Measurements from ENCODE around the gene PSG7.
"Not testable (repeated sequence)": the region's sequence is repeated elsewhere in the genome, so short reads cannot be mapped to it uniquely, and the experiment has no call there.

PSG7 gene

DNA sequence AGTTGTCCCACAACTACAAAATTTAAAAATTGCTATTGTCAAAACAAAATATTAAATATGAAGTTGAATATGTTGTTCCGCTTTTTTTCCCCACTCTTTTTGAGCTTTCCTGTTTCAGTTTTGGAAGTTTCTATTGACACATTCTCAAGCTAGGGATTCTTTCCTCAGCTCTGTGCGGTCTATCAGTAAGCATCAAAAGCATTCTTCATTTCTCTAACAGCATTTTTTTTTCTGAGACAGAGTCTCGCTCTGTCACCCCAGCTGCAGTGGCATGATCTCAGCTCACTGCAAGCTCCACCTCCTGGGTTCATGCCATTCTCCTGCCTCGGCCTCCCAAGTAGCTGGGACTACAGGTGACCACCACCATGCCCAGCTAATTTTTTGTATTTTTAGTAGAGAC, 24.1 kb downstream of the PSG7 start:
- DNase-seq, result not testable (repeated sequence)

DNA sequence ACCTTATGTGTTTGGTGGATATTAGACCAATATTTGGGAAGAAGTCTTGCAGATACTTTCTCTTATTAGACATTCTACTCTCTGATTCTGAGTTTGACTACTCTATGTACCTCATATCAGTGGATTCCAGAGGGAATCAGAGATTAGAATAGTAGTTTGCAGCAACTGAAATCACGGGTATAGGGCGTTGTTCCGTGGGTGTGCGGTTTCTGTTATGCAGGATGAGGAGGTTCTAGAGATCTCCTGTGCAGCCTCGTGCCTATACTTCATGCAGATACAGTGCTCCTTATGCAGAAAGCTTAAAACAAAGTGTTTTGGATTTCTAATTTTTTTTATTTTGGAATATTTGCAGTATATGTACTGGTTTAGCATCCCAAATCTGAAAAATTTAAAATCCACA, 25.3 kb downstream of the PSG7 start:
- DNase-seq, result not testable (repeated sequence)

DNA sequence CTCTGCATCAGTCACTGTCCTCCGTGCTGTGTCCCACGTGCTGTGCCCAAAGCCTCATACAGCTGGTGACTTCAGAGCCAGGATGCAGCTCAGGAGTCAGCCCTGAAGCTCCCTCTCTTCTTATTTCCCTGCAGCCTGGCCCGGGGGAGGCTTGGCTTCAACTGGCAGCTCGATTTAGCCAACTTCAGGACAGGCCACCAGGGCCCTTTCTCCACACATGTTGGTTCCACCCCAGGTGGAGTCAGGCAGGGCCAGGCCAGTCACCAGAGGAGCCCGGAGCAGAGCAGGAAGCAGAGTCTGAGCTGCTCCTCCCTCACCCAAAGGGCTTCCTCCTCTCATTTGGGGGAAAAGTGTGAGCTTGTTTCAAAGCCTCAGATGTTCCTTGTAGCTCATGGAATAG, 30.8 kb downstream of the PSG7 start:
- DNase-seq, result not testable (repeated sequence)

DNA sequence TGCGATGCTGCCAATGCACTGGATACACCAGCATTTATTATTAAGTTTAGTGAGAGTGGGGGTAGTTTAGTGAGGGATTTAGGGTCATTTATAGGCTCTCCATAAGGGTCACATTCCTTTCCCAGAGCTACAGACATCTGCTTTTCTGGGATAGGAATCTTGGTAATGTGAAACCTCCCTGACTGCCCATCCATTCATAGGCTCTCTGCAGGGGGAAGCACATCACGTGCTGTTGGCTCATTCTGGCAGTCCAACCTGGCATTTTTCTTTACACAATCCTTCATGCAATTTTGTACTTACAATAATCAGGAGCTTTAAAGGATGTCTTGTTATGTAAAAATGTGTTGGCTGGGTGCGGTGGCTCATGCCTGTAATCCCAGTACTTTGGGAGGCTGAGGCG, 36.4 kb downstream of the PSG7 start:
- DNase-seq, result not testable (repeated sequence)

DNA sequence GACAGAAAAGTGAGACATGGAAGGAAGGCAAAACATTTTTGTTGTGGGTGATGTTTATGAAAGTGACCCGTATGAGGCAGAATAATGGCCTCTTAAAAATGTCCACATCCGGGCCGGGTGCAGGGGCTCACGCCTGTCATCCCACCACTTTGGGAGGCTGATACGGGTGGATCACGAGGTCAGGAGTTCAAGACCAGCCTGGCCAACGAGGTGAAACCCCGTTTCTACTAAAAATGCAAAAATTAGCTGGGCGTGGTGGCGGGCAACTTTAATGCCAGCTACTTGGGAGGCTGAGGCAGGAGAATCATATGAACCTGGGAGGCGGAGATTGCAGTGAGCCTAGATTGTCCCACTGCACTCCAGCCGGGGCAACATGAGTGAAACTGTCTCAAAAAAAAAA, 37.3 kb downstream of the PSG7 start:
- DNase-seq, result not testable (repeated sequence)

DNA sequence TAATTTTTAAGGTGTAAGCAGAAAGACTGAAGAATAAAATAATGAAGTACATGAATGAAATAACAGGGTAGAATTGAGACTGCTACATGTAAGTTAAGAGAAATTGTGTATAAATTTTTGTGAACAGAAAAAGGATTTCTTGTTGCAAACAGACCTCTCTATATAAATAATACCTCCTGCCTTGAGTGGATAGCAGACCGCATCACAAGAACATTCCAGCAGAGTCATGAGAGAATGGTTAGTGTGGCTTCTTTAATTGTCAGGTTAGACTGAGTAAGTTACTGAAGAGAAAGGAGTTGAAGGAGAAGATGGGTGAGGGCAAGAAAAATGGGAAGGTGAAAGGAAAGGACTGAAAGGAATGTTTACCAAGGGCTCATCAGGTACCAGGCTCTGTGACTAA, 37.9 kb downstream of the PSG7 start:
- not testable (repeated sequence) for DNase-seq

DNA sequence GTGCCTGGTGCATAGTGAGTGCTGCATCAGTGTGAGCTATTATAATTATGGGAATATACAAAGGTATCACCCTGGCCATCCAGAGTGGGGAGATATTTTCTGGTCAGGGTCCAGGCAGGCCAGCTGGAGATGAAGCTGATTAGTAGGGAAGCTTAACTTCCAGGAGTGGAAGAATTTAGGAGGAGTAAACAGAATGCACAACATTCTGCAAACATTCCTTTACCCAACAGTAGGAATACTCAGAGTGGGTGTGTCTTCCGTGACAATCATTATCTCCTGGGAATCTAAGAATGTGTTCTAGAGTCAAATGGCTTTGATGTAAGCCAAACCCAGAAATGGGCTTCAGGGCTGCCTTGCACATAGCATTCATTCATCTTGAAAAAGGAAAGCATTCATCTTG, 38.4 kb downstream of the PSG7 start:
- DNase-seq, result not testable (repeated sequence)

DNA sequence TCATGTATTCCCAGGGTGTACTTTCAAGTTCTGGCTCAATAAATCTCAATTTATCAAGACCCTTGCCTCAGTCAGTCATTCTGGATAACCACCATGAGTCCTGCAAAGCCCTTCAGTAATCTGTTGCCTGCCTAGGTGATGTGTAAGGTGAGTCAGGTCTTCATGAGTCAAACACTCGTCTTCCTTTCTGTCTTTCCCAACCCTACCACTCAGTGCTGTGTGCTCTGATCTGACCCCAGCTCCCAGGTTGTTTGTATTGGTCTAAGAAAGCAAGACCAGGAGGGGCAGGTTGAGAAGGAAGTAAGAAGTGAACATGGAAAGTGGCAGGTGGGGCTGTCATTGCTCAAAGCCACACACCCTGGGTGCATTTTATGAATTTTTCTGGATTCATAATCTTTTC, 39.3 kb downstream of the PSG7 start:
- DNase-seq, result not testable (repeated sequence)

DNA sequence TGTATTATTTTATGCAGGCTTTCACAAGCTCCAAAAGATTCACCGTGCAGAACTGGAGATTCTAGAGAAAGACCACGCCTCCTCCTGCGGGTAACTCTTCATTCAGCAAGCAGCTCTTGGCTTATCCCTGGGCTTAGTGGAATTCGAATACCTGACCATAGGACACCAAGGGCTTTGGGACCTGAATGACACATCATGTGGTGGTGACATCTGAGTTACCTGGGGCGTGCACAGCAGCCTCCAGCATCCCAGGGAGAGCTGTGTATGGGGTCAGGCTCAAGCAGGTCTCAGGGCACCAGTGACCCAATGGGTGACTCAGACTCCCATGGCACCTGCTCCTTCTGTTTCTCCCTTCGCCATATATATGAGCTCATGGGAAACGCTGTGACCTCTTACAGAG, 46.6 kb downstream of the PSG7 start:
- DNase-seq, result not testable (repeated sequence)

DNA sequence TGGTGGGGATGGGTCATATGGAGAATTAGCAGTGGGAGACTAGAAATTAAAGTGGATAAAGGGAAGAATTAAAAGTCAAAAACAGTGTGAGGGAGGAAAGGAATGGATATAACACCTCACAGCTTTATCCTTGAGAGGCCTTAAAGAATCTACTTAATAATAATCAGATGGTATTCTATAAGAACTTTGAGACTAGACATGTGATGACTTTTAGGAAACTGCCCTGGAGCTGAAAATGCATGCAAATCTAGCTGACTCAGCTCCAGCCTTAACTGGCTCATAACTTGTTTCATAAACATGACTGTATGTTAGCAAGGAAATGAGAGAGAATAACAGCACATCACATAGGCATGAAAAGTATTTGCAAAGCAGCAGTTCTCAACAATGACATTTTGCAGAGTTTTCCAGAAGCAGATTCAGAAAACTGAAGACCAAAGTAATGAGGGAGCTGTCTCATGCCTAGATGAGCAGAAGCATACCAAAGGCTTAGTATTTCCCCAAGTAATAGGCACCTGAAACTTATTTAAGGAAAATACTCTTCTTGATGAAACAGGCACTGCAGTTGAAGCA, 49.0 kb downstream of the PSG7 start:
- not testable (repeated sequence) for DNase-seq

DNA sequence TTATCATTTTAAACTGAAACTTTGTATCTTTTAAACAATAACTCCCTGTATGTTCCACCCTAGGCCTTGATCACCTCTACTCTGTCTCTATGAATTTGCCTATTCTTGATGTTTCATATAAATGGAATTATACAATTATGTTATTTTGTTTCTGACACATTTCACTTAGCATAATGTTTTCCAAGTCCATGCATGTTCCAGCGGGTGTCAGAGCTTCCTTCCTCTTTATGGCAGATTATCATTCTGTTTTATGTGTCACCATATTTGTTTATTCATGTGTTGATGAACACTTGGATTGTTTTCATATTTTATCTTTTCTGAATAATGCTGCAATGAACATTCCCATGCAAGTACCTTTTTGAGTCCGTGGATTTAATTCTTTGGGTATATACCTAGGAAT, 54.3 kb downstream of the PSG7 start:
- not testable (repeated sequence) for DNase-seq

DNA sequence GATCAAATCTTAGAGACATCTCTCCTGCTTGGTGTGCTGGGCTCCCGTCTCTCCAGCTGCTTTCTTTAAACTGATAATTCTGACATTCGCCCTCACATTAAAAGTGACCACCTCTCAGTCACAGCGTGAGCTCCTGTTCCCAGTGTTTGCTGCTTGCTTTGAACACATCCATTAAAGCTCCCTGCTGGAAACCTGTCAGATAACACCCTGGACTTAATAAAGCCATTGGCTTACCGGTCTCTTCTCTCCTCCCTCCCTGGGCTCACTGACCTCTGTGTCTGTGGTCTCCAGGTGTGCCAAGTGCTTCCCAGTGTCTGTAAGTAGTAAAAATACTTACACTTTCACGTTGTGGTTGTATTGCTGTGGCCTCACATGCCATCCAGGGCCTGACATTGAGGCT, 55.0 kb downstream of the PSG7 start:
- not testable (repeated sequence) for DNase-seq

DNA sequence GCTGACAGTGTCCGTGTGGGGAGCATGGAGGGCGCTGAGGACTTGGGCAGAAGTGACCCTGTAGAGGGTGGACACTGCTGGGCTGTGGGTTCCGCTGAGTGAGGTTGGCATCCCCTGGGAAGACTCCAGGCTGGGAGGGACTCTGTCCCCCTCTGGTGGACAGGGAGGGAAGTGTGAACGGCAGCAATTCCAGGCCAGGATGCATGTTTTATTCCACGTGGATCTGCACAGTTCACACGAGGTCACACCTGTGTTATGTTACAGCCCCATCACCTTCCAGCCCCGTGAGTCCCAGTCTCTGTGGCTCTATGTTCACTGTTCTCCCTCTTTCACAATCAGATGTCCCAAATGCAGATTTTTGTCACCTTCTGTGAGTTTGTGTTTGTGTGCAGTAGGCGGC, 55.7 kb downstream of the PSG7 start:
- DNase-seq, result not testable (repeated sequence)

DNA sequence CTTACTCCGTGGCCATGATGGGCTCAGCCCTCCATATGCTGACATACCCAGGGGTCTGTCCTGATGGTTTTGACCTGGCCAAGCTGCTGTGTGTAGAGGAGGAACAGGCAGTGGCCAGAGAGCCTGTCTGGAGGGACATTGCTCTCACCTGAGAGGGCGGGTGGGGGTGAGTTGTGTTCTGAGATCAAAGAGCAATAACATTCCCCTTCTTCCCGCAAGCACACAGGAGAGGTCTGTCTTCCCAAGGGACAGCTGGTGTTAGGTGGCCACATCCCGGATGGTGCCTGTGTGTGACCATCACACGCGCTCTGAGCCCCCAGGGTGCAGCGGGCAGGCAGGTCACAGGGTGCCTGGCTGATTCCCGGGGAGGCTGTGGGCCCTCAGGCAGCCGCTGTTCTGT, 56.4 kb downstream of the PSG7 start:
- DNase-seq, result not testable (repeated sequence)

DNA sequence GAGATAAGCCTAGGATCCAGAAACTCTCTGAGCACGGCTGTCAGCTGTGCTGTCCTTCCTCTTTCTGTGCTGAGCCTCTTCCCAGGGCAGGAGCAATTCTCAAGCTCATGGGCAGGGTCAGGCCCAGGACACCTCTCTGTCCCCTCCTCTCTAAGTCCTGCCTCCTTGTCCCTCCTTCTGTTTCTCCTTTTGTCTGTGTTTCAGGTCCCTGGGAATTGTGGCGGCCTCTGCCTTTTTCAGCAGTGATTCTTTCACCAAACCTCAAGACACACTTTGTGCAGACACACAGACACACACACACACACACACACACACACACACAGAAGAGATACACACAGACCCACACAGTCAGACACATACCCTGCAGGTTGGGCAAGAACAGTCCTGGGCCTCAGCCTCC, 57.4 kb downstream of the PSG7 start, which contains the start of gene PSG1:
Gene PSG1 (minus strand): TSS at position 101 of the 400 bp plus-strand sequence. CDS start 132 bp downstream, outside the sequence.
- DNase-seq, result no peak

DNA sequence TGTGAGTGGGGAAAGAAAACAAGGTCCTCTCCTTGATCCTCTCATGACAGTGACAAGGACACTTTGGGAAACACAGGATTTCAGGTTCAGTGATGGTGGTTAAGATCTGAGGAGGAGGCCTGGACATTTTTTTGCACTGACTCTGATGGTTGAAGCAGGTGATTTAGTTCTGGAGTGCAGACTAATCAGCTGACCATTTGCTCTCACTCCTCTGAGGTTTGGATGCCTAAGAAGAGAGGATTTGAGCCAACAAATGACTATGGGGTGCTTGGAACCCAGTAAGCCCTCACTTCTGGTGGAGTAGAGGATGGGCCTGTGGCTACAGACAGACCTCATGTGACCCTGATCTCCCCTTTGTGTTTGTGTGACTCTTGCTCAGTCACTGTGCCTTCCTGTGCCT, 60.4 kb downstream of the PSG7 start:
- not testable (repeated sequence) for DNase-seq

DNA sequence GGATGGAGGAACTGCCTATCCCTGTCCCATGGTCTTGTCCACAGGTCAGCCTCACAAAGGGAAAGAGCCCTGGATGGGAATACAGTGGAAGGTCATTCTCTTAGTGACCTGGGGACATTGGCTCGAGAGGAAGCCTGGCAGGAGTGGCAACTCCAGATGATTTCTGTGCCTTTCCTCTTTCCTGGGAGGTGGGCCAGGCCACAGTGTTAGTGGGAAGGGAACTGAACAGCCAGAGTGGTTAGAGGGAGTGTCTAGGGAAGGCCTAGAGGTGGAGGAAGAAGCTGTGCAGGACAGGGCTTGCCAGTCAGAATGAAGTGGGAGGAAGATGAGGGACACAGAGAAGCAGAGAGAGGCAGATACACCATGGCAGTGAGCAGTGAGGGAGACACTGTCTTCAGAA, 61.1 kb downstream of the PSG7 start:
- not testable (repeated sequence) for DNase-seq

DNA sequence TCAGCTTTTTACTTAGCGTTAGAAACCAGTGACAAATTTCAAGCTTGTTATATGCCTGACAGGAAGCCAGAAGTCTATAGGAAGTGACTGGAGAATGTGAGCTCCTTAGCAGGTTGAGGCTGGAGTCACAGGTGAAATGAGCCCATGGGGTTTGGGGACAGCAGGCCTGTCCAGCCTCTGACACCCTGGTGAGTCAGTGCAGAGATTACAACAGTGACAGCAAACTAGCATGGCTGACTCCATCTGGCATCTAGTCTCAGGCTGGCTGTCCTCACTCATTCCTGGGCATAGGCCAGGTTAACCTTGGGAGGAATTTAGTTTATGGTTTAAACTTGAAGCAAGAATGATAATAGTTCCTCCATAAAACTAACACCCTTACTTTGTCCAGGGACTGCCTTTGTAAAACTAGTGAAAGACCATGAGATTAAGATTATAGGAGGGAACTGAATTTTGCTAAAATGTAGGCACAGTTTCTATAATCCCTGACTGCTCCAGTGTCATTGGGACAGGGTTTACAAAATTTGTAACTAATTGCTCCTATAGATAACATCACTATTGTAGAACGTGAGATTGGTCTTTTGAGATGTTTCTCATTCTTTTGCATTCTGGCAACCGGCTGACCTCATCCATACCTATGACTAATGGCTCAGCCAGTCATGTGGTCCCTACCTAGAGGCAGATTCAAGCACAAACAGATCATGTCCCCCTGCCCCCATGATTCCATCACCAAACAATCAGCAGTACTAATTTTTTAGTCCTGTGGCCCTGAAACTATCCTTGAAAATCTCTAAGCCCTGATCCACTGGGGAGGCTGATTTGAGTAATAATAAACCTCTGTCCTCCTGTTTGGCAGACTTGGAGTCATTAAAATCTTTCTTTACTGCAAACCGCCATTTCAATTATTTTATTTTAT, 61.9 kb downstream of the PSG7 start:
- DNase-seq, result not testable (repeated sequence)

DNA sequence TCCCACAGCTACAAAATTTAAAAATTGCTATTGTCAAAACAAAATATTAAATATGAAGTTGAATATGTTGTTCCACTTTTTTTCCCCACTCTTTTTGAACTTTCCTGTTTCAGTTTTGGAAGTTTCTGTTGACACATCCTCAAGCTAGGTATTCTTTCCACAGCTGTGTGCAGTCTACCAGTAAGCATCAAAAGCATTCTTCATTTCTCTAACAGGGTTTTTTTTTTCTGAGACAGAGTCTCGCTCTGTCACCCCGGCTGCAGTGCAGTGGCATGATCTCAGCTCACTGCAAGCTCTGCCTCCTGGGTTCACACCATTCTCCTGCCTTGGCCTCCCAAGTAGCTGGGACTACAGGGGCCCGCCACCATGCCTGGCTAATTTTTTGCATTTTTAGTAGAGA, 62.9 kb downstream of the PSG7 start:
- DNase-seq, result not testable (repeated sequence)

Data from MV-4-11 (cell line).